Hematopoietic multipotent progenitor cell treated with erythropoietin and hydrocortisone succinate and interleukin-3 and kit ligand, for 4 days (in vitro differentiated cells): ENCODE data around the gene REG1A.
A peak's percentile ranks its signal among the peaks of the same experiment; 100 is the strongest.

Experiments used
- DNase-seq: peaks from one replicate; pipeline ENCODE4 v3.0.0-alpha.2; 2015

REG1A gene

GRCh38 chr2:79128406-79128805 lies 8.1 kb downstream of the REG1A start:
- no peak for DNase-seq

DNA sequence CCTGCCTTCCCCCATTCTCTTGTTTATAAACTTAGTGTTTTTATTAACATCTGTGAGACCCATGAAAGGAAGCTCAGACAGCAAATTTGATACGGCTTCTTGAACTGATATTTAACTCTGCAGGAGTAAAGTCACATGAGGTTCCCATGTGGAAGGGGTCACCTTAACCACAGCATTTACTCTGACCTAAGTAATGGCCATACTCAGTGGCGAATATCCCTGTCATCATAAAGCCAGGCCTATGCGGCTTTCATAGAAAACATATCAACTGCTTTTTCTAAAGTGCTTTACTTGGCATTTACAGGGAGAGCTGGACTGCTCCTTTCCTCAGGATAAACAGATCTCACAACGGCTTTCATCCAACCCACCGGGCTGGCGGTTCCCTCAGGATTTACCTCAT lies 9.0 kb downstream of the REG1A start:
- no peak for DNase-seq

DNA sequence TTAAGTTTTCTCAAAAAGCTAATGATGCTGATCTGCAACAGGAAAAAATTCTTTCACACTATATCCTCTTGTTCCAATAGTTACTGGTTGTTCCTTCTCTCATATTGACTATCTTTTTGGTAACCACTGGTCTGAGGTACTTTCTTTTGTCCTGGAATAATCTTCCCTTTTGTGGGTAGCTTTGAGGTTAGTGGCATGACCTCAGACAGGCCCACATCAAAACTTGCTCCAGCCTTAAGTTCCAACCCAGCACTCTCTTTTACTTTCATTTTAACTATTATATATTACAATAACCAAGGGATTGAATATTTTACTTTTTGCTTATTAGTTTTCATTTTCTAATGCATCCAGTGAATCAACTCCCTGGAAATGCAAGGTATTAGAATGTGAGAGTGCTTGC lies 9.5 kb downstream of the REG1A start:
- peak; percentile 23 for DNase-seq

- DNase-seq = peak; percentile 1
Measured at GRCh38 chr2:79131687-79132086, 11.4 kb downstream of the REG1A start.

DNA sequence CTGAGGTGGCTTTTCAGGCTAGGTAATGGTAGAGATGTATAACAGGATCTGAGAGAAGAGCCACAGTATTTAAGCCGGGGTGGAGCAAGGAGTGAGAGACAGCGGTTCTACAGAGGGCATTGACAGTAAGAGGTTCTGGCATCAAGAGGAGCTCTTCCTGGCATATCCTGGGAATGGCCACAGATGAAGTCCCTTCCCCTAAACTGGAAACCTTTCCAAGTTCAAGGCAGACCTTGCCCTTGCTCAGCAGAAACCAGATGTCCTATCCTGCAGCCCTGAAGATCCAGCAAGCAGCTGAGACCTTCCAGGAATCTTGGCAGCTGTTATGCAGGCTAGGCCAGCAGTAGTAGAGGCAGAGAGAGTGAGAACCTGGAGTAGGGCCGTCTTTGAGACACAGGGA lies 18.1 kb downstream of the REG1A start:
- DNase-seq = no peak

DNA sequence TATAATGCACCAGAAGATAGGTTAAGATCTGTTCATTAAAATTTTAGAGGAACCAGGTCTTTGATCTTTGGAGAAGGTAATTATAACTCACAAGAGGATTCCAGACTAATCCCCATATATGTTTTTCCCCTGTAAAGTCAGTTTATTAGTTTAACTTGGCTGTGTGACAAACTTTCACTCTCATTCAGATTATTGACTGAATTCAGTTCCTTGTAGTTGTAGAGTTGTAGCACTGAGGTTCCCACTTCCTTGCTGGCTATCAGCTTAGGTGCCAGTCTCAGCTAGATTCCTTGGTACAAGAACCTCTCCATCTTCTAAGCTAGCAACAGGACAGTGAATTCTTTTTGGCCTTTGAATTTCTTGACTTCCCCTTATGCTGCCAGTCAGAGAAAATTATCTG lies 19.1 kb downstream of the REG1A start:
- DNase-seq = no peak

- DNase-seq = no peak
Measured at GRCh38 chr2:79155826-79156476, 35.7 kb downstream of the REG1A start.

- DNase-seq = no peak
Measured at GRCh38 chr2:79159030-79159429, 38.7 kb downstream of the REG1A start.

DNA sequence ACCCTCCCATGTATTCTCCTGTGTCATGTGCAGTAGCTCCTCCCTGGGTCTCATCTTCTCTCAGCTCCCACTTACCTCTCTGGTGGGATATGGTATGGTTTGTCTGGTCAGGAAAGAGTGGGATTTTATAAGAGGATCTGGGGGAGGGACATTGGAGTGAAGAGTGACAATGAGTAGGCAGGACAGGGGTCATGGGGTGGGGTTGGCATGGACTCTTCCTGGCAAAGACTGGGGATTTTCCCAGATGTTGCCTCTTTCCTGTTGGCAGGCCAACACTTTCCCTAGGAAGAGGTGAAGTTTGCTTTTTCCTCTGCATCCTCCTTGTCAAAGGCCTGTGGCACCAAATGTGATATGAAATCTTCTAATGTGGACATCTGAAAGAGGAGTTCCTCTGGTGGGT lies 39.4 kb downstream of the REG1A start, which contains the start of gene REG3A:
Gene REG3A (minus strand): TSS at position 101 of the 400 bp plus-strand sequence. CDS start 348 bp downstream, outside the sequence.
- DNase-seq = no peak

DNA sequence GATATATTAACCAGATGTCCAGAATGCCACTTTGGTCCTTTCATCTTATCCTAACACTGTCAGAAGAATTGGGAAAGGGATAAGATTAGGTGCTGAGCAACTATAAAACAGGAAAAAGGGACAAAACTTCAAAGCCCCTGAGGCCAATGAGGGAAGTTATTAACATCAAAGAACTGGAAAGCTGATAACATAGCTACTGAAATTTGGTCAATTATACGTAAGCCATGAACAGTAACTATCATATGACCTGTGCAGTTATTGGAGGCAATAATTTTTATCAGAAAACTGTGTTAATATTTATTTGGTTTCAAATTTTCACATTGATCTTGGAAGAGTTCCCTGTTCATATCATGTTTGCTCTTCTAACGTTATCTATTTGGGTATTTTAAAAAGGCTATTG lies 41.8 kb downstream of the REG1A start:
- DNase-seq = no peak

- DNase-seq = no peak
Measured at GRCh38 chr2:79162801-79163200, 42.5 kb downstream of the REG1A start.

- no peak for DNase-seq
Measured at GRCh38 chr2:79171348-79171958, 51.2 kb downstream of the REG1A start.
